ENCODE results near the gene RGS4. TPM values are rescaled to one million over a fixed set of nuclear protein-coding genes. Genes with fewer than 3 reads are reported as not detected.

RGS4 gene
- total and polyA plus RNA-seq, 2 donors (not counting 1 experiment from before 2014, with no cell fraction given) = not detected

GRCh38 chr1:163027610-163028009 is 41.6 kb upstream of the RGS4 start:
- intact Hi-C loops (cut with micrococcal nuclease) = no loop called here
- Mint-ChIP-seq H3K27me3 (peaks cover 14% of the 10 kb centered on the region), H3K4me1 (no peaks in the 10 kb centered on the region), H3K27ac (no peak overlapping the region), H3K4me3 (no peak overlapping the region), H3K9me3 (ENCODE audit: insufficient read depth) (peaks cover 3% of the 10 kb centered on the region)
- no peak overlapping the region for H2AFZ ChIP-seq (ENCODE audit: insufficient read depth, low read depth, low read length, poor library complexity, severe bottlenecking)
- ATAC-seq (ENCODE audit: low read depth) (no peak), DNase-seq (no peak)
- no peak overlapping the region for H3K4me3 ChIP-seq (ENCODE audit: control extremely low read depth in 1 of 5, extremely low read depth in 1 of 5, insufficient read depth in 1 of 5, low read depth in 2 of 5, low read length in 4 of 5)
- TF ChIP-seq CTCF (IDR thresholded peaks at IDR 0.05) (no peak), EZH2 (IDR thresholded peaks at IDR 0.05; ENCODE audit: borderline replicate concordance, insufficient read depth, low read depth, low read length, poor library complexity, severe bottlenecking) (no peak)
- no peak overlapping the region for H3K9ac ChIP-seq (ENCODE audit: low read length)
- CTCF ChIA-PET = no interaction called here
- H3K9me3 ChIP-seq (ENCODE audit: control extremely low read depth in 1 of 3, control insufficient read depth in 2 of 3, insufficient read depth in 1 of 3, low read length in 2 of 3) = peaks cover 0 to 15% (median 7%) of the 10 kb centered on the region in 3 donors
- H4K20me1 ChIP-seq (ENCODE audit: control insufficient read depth, insufficient read depth, low read length, poor library complexity, severe bottlenecking) = no peaks in the 10 kb centered on the region
- H3K27ac ChIP-seq (ENCODE audit: low read length in 2 of 2) = no peak overlapping the region
- POLR2A ChIA-PET = no interaction called here
- no peak overlapping the region for H3K4me2 ChIP-seq (replicated peaks; ENCODE audit: low read depth, low read length, poor library complexity, severe bottlenecking)
- H3K4me1 ChIP-seq (ENCODE audit: control insufficient read depth in 2 of 2, insufficient read depth in 2 of 2, low read length in 2 of 2) = no peaks in the 10 kb centered on the region
- no peaks in the 10 kb centered on the region for H3K36me3 ChIP-seq (replicated peaks in 1 of 2; ENCODE audit: control extremely low read depth in 1 of 2, control insufficient read depth in 1 of 2, extremely low read depth in 1 of 2, insufficient read depth in 2 of 2, low read length in 1 of 2)
- no peaks in the 10 kb centered on the region for H3K27me3 ChIP-seq (replicated peaks in 1 of 4; ENCODE audit: control extremely low read depth in 1 of 4, control insufficient read depth in 3 of 4, insufficient read depth in 4 of 4, low read length in 3 of 4)
- no peaks in the 10 kb centered on the region for H3K79me2 ChIP-seq (ENCODE audit: control insufficient read depth, insufficient read depth, low read length)

- 78% methylated on average over 2 of the region's 5 CpGs for WGBS (ENCODE audit: insufficient coverage)
- Histone ChIP-seq H3K9me3 (ENCODE audit: control extremely low read depth in 1 of 3, control insufficient read depth in 2 of 3, insufficient read depth in 1 of 3, low read length in 2 of 3) (no peaks in the 10 kb centered on the region), H3K79me2 (ENCODE audit: control insufficient read depth, insufficient read depth, low read length) (no peaks in the 10 kb centered on the region), H3K9ac (ENCODE audit: low read length) (no peak overlapping the region), H2AFZ (ENCODE audit: insufficient read depth, low read depth, low read length, poor library complexity, severe bottlenecking) (no peak overlapping the region), H3K4me2 (replicated peaks; ENCODE audit: low read depth, low read length, poor library complexity, severe bottlenecking) (no peak overlapping the region), H3K4me1 (ENCODE audit: control insufficient read depth in 2 of 2, insufficient read depth in 2 of 2, low read length in 2 of 2) (no peaks in the 10 kb centered on the region), H3K4me3 (ENCODE audit: control extremely low read depth in 1 of 5, extremely low read depth in 1 of 5, insufficient read depth in 1 of 5, low read depth in 2 of 5, low read length in 4 of 5) (no peak overlapping the region), H4K20me1 (ENCODE audit: control insufficient read depth, insufficient read depth, low read length, poor library complexity, severe bottlenecking) (no peaks in the 10 kb centered on the region), H3K27ac (ENCODE audit: low read length in 2 of 2) (no peak overlapping the region), H3K36me3 (replicated peaks in 1 of 2; ENCODE audit: control extremely low read depth in 1 of 2, control insufficient read depth in 1 of 2, extremely low read depth in 1 of 2, insufficient read depth in 2 of 2, low read length in 1 of 2) (no peaks in the 10 kb centered on the region), H3K27me3 (replicated peaks in 1 of 4; ENCODE audit: control extremely low read depth in 1 of 4, control insufficient read depth in 3 of 4, insufficient read depth in 4 of 4, low read length in 3 of 4) (no peaks in the 10 kb centered on the region)
- ChIA-PET POLR2A (no interaction called here), CTCF (no interaction called here)
- Mint-ChIP-seq H3K4me3 (no peak overlapping the region), H3K4me1 (no peaks in the 10 kb centered on the region), H3K27ac (no peak overlapping the region), H3K9me3 (ENCODE audit: insufficient read depth) (no peaks in the 10 kb centered on the region), H3K27me3 (peaks cover 14% of the 10 kb centered on the region)
- intact Hi-C loops (cut with micrococcal nuclease) = no loop called here
- no peak for TF ChIP-seq EZH2 (IDR thresholded peaks at IDR 0.05; ENCODE audit: borderline replicate concordance, insufficient read depth, low read depth, low read length, poor library complexity, severe bottlenecking)
- no peak for TF ChIP-seq CTCF (IDR thresholded peaks at IDR 0.05)
- ATAC-seq (ENCODE audit: low read depth) = no peak
- no peak for DNase-seq
Observed at GRCh38 chr1:163029901-163030300, 39.3 kb upstream of the RGS4 start.
